ENCODE data around the gene PGGHG. TPM values are rescaled to one million over a fixed set of nuclear protein-coding genes. Genes with fewer than 3 reads are reported as not detected.

The PGGHG gene
- total and polyA plus RNA-seq, 2 of the 13 experiments (the other 11 are each of a cell fraction or from before 2014, with no cell fraction given) = 5.9 to 14.8 TPM

DNA sequence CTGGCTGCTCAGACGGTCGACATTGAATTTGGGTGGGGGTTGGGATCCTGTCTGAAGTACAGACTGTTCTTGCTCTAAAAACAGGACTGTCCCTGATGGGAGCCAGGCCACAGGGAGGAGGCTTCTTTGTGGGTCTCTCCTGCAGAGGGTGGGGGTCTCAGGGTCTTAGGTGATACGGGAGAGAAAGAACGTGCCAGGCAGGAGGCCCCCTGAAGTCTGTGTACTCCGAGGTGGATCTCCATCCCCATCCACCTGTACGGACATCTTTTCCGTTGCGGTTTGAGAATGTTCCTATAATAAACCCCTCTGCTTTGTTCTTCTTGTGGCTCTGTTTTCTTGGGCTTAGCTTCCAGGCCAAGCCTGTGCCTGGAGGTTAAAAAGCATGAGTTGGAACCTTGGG, 36.3 kb upstream of the PGGHG start (continued):
- TF ChIP-seq ZNF441 (CRISPR knock-in tag; IDR thresholded peaks at IDR 0.05; ENCODE audit: borderline replicate concordance) (no peak), ZNF230 (CRISPR knock-in tag; IDR thresholded peaks at IDR 0.05) (no peak)

DNA sequence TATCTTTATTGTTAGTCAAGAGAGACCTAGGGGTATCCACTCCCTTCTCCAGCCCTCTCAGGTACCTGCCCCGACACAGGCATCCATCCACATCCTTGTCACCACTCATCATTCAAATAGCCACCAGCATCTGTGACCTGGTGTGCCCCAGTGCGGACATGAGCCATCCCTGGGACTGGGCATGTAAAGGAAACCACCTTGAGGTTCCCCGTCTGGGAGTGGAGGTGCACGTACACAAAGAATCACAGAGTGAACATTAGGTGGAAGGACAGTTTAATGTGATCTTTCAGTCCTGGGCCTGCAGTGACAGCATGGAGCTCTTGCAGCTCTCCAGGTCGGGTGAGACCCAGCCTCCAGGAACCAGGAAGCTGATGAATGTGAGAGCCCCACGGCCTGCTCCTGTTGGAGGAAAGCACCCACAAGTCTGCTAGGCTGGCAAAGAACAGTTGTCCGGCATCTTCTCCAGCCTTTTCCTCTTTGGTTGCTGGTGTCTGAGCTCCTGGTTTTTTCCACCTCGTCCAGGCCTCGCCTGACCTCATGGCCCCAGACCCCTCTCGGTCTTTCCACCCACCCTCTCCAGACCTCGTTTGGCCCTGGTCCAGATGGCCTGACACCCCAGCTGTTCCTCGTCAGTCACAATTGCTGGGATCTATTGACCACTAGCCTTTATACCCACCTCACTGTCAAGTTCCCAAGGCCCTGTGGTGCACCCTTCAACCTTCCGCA, 35.6 kb upstream of the PGGHG start:
- 92% methylated on average over 12 of the region's 13 CpGs for WGBS (ENCODE audit: low lambda C conversion rate)
- peaks cover 28 to 40% of the 10 kb centered on the region in 2 experiments; a peak in 4 of 5 replicates for H3K36me3 ChIP-seq (replicated peaks in 1 of 2; ENCODE audit: control insufficient read depth in 1 of 2, insufficient read depth in 2 of 2, low read length in 2 of 2)
- intact Hi-C loops (cut with micrococcal nuclease; ENCODE audit: unreplicated experiment) = no loop called here
- no peaks in the 10 kb centered on the region for H3K27me3 ChIP-seq (ENCODE audit: control insufficient read depth in 1 of 2, insufficient read depth in 2 of 2, low read length in 2 of 2)
- no peak overlapping the region for H3K4me3 ChIP-seq (replicated peaks in 1 of 3; ENCODE audit: insufficient read depth in 1 of 3, low read depth in 2 of 3, low read length in 3 of 3)
- DNase-seq (ENCODE audit: low spot score) (no peak), ATAC-seq (no peak), FAIRE-seq (no peak)
- no peak overlapping the region for H3K9ac ChIP-seq (ENCODE audit: insufficient read depth, low read depth, low read length)
- peaks cover 8% of the 10 kb centered on the region; the same call in 1 of the 2 replicates for H3K4me1 ChIP-seq (ENCODE audit: insufficient read depth, low read length)
- TF ChIP-seq RBM22 (optimal IDR thresholded peaks at IDR 0.05; ENCODE audit: low read length) = peak; percentile 72
- TF ChIP-seq, protein P1, sequence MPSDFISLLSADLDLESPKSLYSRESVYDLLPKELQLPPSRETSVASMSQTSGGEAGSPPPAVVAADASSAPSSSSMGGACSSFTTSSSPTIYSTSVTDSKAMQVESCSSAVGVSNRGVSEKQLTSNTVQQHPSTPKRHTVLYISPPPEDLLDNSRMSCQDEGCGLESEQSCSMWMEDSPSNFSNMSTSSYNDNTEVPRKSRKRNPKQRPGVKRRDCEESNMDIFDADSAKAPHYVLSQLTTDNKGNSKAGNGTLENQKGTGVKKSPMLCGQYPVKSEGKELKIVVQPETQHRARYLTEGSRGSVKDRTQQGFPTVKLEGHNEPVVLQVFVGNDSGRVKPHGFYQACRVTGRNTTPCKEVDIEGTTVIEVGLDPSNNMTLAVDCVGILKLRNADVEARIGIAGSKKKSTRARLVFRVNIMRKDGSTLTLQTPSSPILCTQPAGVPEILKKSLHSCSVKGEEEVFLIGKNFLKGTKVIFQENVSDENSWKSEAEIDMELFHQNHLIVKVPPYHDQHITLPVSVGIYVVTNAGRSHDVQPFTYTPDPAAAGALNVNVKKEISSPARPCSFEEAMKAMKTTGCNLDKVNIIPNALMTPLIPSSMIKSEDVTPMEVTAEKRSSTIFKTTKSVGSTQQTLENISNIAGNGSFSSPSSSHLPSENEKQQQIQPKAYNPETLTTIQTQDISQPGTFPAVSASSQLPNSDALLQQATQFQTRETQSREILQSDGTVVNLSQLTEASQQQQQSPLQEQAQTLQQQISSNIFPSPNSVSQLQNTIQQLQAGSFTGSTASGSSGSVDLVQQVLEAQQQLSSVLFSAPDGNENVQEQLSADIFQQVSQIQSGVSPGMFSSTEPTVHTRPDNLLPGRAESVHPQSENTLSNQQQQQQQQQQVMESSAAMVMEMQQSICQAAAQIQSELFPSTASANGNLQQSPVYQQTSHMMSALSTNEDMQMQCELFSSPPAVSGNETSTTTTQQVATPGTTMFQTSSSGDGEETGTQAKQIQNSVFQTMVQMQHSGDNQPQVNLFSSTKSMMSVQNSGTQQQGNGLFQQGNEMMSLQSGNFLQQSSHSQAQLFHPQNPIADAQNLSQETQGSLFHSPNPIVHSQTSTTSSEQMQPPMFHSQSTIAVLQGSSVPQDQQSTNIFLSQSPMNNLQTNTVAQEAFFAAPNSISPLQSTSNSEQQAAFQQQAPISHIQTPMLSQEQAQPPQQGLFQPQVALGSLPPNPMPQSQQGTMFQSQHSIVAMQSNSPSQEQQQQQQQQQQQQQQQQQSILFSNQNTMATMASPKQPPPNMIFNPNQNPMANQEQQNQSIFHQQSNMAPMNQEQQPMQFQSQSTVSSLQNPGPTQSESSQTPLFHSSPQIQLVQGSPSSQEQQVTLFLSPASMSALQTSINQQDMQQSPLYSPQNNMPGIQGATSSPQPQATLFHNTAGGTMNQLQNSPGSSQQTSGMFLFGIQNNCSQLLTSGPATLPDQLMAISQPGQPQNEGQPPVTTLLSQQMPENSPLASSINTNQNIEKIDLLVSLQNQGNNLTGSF (CRISPR knock-in tag; IDR thresholded peaks at IDR 0.05) = no peak
- no peak for TF ChIP-seq TSC22D2 (CRISPR knock-in tag; IDR thresholded peaks at IDR 0.05; ENCODE audit: borderline replicate concordance)
- no peak for TF ChIP-seq KMT2A (CRISPR knock-in tag; IDR thresholded peaks at IDR 0.05)
- H3K27ac ChIP-seq (ENCODE audit: extremely low read length, insufficient read depth, low read length) = no peak overlapping the region
- no peaks in the 10 kb centered on the region for H3K9me3 ChIP-seq (ENCODE audit: low read length)
- no peak overlapping the region for H2AFZ ChIP-seq (ENCODE audit: low read length)
- in situ Hi-C loops (cut with HindIII; ENCODE audit: extremely low pct_ligation_motif_present, low pct_unique_long_range_greater_than_20kb) = no loop called here
- H4K20me1 ChIP-seq (ENCODE audit: insufficient read depth, low read length) = no peaks in the 10 kb centered on the region
- CTCF ChIA-PET (ENCODE audit: low intra/inter-chr PET ratio, low total read pairs) = no interaction called here
- H3K4me2 ChIP-seq (ENCODE audit: low read depth, low read length) = no peak overlapping the region
- POLR2A ChIA-PET = no interaction called here
- no TSS peak for BruUV-seq (replicated peaks)
- H3K79me2 ChIP-seq (ENCODE audit: insufficient read depth, low read length) = no peaks in the 10 kb centered on the region
